Measurements from ENCODE around the gene UBXN2A.
"Not testable (repeated sequence)": the region's sequence is repeated elsewhere in the genome, so short reads cannot be mapped to it uniquely, and the experiment has no call there.

The UBXN2A gene

GRCh38 chr2:24015562-24016375 is 75.5 kb downstream of the UBXN2A start:
- FAIRE-seq: no peak

GRCh38 chr2:24016376-24016761 is 76.1 kb downstream of the UBXN2A start:
- no peak for FAIRE-seq

GRCh38 chr2:24016853-24017703 is 76.8 kb downstream of the UBXN2A start:
- no peak for FAIRE-seq

GRCh38 chr2:24017711-24018110 is 77.4 kb downstream of the UBXN2A start:
- no peak for FAIRE-seq

GRCh38 chr2:24018241-24018640 is 78.0 kb downstream of the UBXN2A start:
- no peak for FAIRE-seq

- FAIRE-seq: no peak
These were observed 79.5 kb downstream of the UBXN2A start for GRCh38 chr2:24019729-24020128.

- no peak for FAIRE-seq
These were observed 80.0 kb downstream of the UBXN2A start for GRCh38 chr2:24020244-24020643.

- no peak for FAIRE-seq
These were observed 81.1 kb downstream of the UBXN2A start for GRCh38 chr2:24021122-24021998.

GRCh38 chr2:24022324-24022974 is 82.2 kb downstream of the UBXN2A start:
- FAIRE-seq: no peak

GRCh38 chr2:24022975-24023575 is 82.8 kb downstream of the UBXN2A start:
- FAIRE-seq: no peak

GRCh38 chr2:24024018-24024417 is 83.8 kb downstream of the UBXN2A start:
- no peak for FAIRE-seq

GRCh38 chr2:24024996-24025663 is 84.9 kb downstream of the UBXN2A start:
- FAIRE-seq: no peak

- FAIRE-seq: no peak
These were observed 86.0 kb downstream of the UBXN2A start for GRCh38 chr2:24026233-24026632.

GRCh38 chr2:24038786-24039499 is 98.7 kb downstream of the UBXN2A start:
- no peak for FAIRE-seq

GRCh38 chr2:24040511-24040910 is 100.2 kb downstream of the UBXN2A start:
- no peak for FAIRE-seq

GRCh38 chr2:24043133-24043532 is 102.9 kb downstream of the UBXN2A start:
- FAIRE-seq: not testable (repeated sequence)

GRCh38 chr2:24045511-24046508 is 105.5 kb downstream of the UBXN2A start:
- FAIRE-seq: no peak

- FAIRE-seq: no peak
These were observed 106.3 kb downstream of the UBXN2A start for GRCh38 chr2:24046599-24046929.

GRCh38 chr2:24046930-24047702 is 106.9 kb downstream of the UBXN2A start, which contains the start of gene WDCP:
Gene WDCP, minus strand, starts transcription at chr2:24047391. Its CDS starts 7,897 bp downstream, at chr2:24039494.
- no peak for FAIRE-seq

Data from colon (tissue), 2 donors.